GM18499 (cell line): ENCODE data around the gene TMEM183A.

ENCODE experiments used
- ATAC-seq: cut with Tn5 transposase; IDR thresholded peaks from one replicate; pipeline ENCODE4 v1.9.1; 2021; ENCODE audit warnings: moderate number of reproducible peaks; ENCODE audit not compliant: insufficient read depth, unreplicated experiment

TMEM183A gene

DNA sequence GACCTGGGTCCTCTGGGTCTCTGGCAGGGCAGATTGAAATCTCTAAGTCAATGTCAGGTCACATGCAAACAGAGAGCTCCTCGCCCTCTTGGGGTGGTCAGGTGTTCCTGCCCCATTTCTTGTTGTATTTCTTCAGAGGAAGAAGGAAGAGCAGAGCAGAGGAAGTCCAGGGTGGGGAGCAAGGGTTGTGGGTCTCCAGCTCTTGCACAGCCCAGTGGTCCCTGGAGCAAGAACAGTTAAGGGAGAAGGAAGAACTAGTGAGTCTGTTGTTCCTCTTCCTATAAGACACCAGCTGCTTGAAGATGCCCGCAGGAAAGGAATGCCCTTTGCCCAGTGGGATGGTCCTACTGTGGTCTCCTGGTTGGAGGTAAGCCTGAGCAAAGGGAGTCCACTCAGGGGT, 52.3 kb downstream of the TMEM183A start:
- ATAC-seq: no peak

DNA sequence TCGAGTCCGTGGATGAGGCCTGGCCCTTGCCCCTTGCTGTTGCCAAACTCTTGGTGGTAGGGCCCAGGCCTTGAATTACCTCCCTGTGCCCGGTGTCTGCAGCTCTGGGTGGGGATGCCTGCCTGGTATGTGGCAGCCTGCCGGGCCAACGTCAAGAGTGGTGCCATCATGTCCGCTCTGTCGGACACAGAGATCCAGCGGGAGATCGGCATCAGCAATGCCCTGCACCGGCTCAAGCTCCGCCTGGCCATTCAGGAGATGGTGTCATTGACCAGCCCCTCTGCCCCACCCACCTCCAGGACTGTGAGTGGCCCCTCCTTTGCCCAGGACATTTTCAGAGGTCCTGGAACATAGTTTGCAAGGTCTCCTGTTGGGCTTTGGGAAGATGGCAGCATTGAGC, 52.9 kb downstream of the TMEM183A start:
- no peak for ATAC-seq

DNA sequence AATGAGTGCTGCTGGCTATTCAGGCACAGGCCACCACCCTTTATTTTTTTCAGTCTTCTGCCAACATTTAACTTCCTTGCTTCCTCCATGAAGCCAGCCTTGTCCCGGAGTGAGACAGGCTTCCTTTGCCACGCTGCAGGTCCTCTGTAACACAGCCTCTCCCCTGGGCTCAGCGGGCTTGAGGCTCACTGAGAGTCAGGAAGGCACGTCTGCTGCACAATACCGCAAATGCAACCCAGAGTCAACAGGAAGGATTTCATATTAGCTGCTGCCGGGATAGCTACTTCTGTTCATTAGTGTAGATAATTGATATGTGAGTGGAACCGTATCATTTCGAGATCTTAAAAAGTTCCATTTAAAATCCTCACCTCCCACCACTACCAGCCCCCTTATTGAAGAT, 56.1 kb downstream of the TMEM183A start:
- no peak for ATAC-seq

DNA sequence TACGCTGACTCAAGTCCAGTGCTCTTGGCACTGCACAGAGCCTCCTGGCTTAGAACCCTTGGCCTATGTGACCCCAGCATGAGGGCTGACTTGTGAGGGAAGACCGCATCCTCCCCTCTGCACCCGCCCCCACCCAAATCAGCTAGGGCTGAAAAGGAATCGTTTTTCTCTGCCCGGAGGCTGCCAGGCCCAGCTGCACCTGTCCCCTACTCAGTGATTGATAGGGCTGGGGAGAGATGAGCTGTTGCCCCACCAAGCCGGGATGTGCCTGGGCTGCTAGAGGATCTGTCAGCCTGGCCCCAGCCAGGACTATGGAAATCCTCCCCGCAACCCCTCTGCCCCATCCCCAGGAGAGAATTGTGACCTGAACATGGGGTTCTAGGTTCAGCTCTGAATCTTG, 58.0 kb downstream of the TMEM183A start:
- ATAC-seq: no peak

DNA sequence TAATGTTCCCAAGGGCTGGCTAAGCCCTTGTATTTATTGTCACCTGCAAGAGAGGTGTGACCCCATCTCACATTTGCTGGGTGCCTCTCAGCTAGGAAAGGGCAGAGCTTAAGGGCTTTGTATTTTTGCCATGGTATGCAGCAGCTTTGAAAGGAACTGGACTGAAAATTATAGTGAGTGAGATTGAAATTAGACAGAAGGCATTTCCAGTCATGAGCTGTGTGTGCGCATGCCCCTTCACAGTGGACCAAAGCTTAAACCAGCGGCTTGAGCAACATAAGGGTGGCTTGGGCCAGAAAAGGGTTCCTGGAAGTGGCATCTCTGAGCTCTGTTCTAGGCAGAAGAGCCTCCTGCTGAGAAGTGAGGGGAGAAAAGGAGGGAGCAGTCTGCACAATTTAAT, 58.8 kb downstream of the TMEM183A start:
- no peak for ATAC-seq

DNA sequence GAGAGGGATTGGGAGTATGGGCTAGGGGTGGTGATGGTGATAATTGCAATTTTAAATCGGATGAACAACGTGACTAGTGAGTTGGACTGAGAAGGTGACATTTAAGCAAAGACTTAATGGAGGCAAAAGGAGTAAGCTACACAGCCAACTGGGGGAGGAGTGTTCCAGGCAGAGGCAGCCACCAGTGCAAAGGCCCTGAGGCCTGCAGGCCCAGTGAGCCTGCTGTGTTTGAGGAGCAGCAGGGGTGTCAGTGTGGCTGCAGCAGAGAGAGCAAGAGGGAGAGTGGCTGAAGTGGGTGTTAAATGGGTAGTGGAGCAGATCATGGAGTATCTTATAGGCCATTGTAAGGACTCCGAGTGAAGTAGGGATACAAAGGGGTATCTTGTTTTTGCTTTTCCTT, 59.8 kb downstream of the TMEM183A start:
- no peak for ATAC-seq

DNA sequence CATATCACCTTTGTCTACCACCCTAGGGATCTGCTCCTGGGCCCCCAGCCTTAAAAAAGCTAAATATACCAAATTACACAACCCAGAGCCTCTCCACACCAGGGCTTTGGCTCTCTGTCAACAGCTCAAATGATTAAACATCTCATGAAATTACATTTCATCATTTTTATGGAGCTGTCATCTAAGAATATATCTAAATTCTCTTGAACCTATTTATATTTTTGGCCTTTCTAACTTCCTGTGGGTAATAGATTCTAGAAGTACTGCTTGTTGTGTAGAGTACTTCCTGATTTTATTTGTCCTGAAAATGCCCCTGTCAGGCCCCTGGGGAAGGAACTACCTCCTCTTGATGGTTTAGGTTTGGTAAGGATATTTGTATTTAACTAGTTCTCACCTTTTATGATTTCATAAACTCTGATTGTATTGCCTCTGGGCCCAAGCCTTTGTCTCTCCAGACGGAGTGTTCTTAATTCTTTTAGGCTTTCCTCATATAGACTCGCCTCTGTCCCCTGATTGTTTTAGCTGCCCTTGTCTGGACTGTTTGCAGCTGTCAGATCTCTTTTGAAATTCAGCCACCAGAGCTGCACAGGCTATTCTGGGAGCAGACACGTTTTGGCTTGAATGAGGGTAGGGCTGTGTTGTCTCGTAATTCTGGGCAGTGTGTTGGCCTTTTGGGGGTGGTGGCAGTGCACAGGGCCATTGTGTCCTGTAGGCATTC, 62.0 kb downstream of the TMEM183A start:
- ATAC-seq: no peak

DNA sequence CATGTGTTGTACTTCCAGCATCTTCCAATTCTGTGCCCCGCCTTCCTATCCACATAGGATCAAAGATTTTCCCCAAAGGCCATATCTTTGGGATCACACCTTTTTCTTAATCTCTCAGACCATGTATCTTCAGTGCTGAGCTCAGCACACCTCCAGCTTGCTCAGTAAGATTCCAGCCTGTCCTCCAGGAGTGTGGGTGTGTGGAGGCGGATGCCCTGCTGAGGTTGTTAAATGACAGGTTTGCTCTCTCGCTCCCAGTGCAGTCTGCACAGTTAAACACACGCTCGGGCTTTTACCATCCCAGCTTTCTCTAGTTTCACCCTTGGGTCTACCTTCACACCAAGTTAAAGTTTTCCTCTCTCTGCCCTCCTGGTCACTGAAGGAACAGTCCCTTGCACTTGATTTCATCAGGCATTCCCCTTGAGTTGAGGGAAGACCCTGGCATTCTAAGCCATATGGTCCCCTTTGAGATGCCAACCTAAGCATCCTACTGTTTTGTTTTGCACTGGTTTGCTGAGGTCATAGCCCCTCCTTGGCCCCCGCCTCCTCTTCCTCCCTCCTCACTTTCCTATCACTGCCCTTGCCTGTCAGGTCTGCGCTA, 64.9 kb downstream of the TMEM183A start:
- ATAC-seq: no peak

DNA sequence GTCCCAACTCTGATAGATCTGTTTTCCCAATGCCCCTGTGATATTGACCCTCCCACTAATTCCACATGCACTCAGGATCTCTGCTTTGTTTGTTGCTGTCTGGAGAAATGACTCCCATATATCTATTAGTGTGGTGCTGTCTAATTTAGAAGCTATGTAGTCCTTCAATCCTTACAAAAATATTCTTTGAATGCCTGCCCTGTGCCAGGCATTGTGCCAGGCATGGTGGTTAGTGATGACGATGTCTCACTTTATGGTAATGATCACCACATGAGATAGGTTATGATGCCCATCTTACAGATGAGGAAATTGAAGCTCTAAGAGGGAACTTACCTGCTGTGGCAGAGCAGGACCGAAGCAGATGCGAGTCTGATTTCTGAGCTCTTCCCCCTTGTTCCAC, 65.7 kb downstream of the TMEM183A start:
- no peak for ATAC-seq

DNA sequence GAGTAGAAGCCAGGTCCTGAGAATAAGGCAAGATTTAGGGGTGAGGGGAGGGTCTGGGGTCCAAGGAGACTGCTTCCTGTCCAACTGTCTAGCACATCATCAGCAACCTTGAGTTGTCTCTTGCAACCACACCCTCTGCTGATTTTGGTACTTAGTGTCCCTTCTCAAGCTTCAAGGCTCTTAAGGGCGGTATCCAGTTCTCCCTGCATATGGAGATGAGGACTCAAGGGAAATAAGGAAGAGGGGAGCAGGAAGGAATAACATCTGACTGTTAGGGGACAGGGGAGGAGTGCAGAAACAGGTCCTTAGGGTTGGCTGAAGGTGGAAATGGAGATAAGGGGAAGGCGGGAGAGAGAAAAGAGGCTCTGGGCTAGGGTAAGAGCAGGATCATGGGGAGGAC, 66.3 kb downstream of the TMEM183A start:
- no peak for ATAC-seq
